OCI-M2 (cell line): Measurements from ENCODE around the gene SLC38A1.
"Not testable (repeated sequence)": the region's sequence is repeated elsewhere in the genome, so short reads cannot be mapped to it uniquely, and the experiment has no call there.

Experiments
- DNase-seq: peaks from one replicate; lab custom pipeline; 2025; ENCODE audit not compliant: unreplicated experiment; lab: John Stamatoyannopoulos, UW

The SLC38A1 gene

DNA sequence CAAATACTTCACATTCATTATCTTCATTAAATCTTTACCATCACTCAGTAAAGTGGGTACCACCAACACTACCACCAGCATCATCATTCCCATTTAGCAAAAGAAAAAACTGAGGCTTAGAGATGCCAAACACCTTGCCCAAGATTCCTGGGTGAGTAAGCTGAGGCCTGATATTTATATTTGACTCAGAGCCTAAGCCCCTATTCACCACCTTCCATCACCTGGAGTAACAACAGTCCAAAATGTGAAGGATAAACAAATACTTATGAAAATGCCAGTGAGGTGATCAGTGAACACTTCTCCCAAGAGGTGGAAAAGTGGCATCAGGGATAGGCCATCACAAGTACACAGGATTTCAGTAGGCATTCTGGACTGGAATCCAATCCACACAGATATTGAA, 3.7 kb downstream of the SLC38A1 start:
- DNase-seq = no peak

GRCh38 chr12:46264057-46264456, 4.8 kb downstream of the SLC38A1 start:
- no peak for DNase-seq

DNA sequence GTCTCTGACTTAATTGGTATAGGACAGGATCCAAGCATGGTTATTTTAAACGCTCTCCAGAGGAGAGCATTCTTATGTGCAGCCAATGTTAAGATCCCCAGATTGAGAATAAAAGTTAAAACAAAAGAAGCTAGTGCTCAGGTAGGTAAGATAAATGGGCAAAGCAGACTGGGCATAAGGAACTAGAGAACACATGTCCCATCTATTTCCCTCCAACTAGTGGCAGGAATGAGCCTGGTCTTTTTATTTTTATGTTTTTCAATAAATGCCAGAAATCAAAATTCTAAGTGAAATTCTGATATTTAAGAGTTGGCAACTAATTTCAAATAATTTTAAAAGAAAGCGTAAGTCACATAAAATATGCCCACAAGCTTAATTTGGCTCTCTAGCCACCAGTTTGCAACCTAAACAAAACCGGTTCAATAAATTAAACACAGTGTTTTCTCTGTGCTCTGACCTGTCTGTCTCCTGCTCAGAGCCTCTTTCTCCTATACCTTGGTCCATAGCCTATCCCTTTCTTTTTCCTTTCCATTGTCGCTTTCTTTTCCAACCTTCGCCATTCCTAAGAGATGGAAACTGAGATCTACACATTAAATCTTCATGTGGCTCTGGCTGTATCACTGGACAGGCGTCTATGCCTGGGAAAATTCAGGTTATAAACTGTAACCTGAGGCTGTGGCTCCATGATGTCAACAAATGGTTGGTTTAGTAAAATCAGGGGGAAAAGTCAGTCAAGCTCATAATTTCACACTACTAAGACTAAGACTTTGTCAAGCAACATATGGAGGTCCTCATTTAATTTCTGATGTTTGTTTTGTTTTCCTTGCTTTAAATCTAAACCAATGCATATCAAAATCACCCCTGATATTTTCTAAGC, 5.5 kb downstream of the SLC38A1 start:
- no peak for DNase-seq

GRCh38 chr12:46261646-46262045, 7.2 kb downstream of the SLC38A1 start:
- no peak for DNase-seq

GRCh38 chr12:46260913-46261476, 7.8 kb downstream of the SLC38A1 start:
- no peak for DNase-seq

DNA sequence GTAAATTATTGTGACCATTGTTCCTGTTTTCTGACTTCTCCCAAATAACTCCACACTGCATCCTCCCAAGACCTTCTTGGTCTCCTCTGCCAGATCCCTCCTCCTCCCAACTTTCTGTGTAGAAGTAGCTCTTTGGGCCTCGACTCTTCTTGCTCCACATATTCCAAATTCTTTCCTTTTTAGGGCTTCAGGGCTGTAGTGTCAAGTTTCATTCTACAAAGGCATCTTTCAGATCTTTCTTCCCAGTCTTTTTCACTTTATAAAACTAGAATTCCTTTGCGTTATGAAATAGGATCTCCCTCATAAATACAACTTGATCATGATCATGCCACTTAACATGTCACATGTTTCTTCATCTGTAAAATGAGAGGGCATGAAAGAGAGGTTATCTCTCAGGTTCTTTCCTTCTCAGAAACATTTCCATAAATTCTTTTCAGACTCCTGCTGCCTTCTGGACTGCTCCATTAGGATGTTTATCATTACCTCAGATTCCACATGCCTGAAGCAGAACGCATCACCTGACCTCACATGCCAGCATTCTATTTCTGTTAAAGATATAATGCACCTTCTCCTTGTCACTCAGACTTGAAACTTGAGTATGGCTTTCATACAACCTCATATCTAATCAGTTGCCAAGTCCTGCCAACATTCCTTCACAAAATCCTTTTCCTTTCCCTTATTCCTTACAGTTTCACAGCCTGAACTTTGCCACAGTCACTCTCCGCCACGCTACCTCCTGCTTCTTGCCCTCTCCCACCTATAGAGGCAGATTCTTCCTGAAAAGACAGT, 8.5 kb downstream of the SLC38A1 start:
- no peak for DNase-seq

- DNase-seq = no peak
Measured at GRCh38 chr12:46259713-46260112, 9.1 kb downstream of the SLC38A1 start.

GRCh38 chr12:46259071-46259470, 9.8 kb downstream of the SLC38A1 start:
- no peak for DNase-seq

GRCh38 chr12:46258129-46258528, 10.7 kb downstream of the SLC38A1 start:
- DNase-seq = no peak

DNA sequence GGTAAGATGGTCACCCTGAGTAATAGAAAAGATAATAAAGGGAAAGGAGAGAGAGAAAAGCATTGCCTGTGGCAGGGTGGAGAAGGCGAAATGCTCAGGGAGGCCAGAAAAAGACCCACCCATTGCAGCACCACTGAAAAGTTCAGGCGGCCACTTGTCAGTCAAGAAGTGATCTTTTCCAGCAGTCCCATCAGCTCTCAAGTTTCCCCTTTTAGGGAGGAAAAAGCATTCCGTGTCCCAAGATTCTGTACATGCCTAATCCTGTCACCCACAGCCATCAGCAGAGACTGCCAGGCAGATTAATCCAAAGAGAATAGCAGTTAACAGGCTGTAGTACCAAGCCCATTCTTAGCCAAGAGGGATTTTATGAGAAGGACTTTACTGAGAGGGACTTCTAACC, 11.9 kb downstream of the SLC38A1 start:
- DNase-seq = no peak

GRCh38 chr12:46253544-46254162, 15.2 kb downstream of the SLC38A1 start:
- DNase-seq = no peak

DNA sequence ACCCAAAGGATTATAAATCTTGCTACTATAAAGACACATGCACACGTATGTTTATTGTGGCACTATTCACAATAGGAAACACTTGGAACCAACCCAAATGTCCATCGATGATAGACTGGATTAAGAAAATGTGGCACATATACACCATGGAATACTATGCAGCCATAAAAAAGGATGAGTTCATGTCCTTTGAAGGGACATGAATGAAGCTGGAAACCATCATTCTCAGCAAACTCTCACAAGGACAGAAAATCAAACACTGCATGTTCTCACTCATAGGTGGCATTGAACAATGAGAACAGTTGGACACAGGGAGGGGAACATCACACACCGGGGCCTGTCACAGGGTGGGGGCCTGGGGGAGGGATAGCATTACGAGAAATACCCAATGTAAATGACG, 16.8 kb downstream of the SLC38A1 start:
- not testable (repeated sequence) for DNase-seq

GRCh38 chr12:46249960-46250359, 18.9 kb downstream of the SLC38A1 start:
- not testable (repeated sequence) for DNase-seq

DNA sequence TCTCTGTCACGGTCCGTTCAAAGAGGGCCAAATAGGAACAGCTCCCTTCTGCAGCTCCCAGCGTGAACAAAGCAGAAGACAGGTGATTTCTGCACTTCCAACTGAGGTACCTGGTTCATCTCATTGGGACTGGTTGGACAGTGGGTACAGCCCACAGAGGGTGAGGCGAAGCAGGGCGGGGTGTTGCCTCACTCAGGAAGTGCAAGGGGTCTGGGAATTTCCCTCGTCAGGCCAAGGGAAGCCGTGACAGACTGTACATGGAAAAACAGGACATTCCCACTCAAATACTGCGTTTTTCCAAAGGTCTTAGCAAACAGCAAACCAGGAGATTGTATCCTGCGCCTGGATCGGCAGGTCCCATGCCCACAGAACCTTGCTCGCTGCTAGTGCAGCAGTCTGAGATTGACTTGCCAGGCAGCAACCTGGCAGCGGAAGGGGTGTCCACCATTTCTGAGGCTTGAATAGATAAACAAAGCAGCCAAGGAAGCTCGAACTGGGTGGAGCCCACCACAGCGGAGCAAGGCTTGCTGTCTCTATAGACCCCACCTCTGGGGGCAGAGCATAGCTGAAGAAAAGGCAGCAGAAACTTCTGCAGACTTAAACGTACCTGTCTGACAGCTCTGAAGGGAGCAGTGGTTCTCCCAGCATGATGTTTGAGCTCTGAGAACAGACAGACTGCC, 22.7 kb downstream of the SLC38A1 start:
- no peak for DNase-seq

- DNase-seq = no peak
Measured at GRCh38 chr12:46244997-46245396, 23.8 kb downstream of the SLC38A1 start.

- no peak for DNase-seq
Measured at GRCh38 chr12:46244273-46244915, 24.4 kb downstream of the SLC38A1 start.

- DNase-seq = no peak
Measured at GRCh38 chr12:46242569-46242968, 26.3 kb downstream of the SLC38A1 start.

GRCh38 chr12:46240436-46240835, 28.4 kb downstream of the SLC38A1 start:
- DNase-seq = no peak

DNA sequence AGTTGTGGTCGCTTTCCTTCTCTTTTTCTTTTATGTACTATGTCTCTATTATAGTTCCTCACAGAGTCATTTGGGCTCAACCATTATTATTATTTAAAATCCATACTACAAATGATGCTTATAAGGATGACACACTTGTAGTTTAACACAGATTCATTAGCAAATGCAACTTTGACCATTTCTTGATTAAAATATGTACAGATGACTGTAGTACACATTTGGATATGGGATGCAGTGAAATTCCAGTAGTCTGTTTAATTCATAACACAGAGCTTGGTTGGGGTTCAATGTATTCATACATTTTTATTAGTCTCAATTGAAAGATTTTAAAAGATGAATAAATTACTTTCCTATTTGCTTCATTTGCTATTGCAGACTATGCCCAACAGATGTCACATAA, 30.0 kb downstream of the SLC38A1 start:
- no peak for DNase-seq

DNA sequence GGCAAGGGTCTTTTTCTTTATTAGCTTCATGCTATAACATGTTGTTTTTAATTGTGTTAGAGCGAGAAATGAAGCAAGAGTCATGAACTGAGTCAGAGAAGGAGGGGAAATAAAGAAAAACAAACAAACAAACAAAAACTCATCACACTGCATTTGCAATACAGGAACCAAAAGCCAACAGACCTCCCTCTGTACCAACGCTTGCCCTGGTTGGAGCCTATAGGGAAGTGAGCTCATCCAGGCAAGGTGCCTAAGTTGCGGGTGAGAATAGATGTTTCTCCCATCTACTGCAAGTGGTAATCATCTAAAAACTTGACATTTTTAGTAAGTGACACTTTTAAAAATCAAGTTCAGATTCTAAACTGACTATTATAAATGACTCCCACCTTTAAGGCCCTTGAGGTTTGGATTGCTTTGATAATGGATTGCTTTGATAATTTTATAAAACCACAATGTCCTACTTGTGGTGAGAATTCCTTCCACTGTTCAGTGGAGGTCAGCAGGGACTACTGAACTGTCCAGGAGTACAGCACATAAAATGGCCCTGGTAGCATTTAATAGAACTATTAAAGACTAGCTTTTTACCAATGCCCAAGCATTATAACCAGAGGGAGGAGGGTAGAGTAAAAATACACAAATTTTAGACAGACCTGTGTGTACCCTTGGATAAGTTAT, 31.3 kb downstream of the SLC38A1 start:
- no peak for DNase-seq
